Measurements from ENCODE around the gene TMC5.

DNA sequence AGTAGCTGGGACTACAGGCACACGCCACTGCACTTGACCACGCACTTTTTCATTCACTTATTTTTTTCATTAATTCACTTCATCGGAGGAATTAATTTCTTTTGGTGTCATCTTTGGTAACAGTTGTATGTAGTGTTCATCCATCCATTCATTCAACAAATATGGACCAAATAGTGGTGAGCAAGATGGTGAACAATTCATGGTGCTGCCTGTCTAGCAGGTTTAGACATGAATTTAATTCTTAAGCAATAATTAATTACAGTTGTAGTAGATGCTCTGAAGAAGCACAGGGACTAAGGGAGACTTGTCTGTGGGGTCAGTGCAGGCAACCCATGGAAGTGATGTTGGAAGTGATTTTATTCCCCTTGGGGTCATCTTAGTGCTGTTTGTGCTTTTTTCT lies 81.8 kb downstream of the TMC5 start:
- TF ChIP-seq POLR2A (IDR thresholded peaks at IDR 0.05; ENCODE audit: low read depth, low read length) (no peak), RFX5 (IDR thresholded peaks at IDR 0.05; ENCODE audit: low read depth, low read length) (no peak), MAFK (IDR thresholded peaks at IDR 0.05; ENCODE audit: low read depth, low read length) (no peak), SMC3 (IDR thresholded peaks at IDR 0.05; ENCODE audit: low read depth, low read length) (no peak), RAD21 (IDR thresholded peaks at IDR 0.05; ENCODE audit: low read length) (no peak), RCOR1 (IDR thresholded peaks at IDR 0.05; ENCODE audit: insufficient replicate concordance, low read length) (no peak), CEBPB (IDR thresholded peaks at IDR 0.05; ENCODE audit: low read depth, low read length) (no peak)
- TF ChIP-seq, protein P1, sequence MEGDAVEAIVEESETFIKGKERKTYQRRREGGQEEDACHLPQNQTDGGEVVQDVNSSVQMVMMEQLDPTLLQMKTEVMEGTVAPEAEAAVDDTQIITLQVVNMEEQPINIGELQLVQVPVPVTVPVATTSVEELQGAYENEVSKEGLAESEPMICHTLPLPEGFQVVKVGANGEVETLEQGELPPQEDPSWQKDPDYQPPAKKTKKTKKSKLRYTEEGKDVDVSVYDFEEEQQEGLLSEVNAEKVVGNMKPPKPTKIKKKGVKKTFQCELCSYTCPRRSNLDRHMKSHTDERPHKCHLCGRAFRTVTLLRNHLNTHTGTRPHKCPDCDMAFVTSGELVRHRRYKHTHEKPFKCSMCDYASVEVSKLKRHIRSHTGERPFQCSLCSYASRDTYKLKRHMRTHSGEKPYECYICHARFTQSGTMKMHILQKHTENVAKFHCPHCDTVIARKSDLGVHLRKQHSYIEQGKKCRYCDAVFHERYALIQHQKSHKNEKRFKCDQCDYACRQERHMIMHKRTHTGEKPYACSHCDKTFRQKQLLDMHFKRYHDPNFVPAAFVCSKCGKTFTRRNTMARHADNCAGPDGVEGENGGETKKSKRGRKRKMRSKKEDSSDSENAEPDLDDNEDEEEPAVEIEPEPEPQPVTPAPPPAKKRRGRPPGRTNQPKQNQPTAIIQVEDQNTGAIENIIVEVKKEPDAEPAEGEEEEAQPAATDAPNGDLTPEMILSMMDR (conservative IDR thresholded peaks at IDR 0.05; ENCODE audit: low read depth, low read length) = no peak
- TF ChIP-seq, protein P2, sequence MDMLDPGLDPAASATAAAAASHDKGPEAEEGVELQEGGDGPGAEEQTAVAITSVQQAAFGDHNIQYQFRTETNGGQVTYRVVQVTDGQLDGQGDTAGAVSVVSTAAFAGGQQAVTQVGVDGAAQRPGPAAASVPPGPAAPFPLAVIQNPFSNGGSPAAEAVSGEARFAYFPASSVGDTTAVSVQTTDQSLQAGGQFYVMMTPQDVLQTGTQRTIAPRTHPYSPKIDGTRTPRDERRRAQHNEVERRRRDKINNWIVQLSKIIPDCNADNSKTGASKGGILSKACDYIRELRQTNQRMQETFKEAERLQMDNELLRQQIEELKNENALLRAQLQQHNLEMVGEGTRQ (IDR thresholded peaks at IDR 0.05; ENCODE audit: low read depth, low read length) = no peak

All from IMR-90 (cell line).